DMS 273 (cell line): ENCODE measurements around the gene PROC.
"Not testable (repeated sequence)": the region's sequence is repeated elsewhere in the genome, so short reads cannot be mapped to it uniquely, and the experiment has no call there.

Experiments used
- DNase-seq: peaks from one replicate; lab custom pipeline; 2025; ENCODE audit not compliant: unreplicated experiment; lab: John Stamatoyannopoulos, UW

Gene PROC

GRCh38 chr2:127392828-127393578, 25.2 kb upstream of the PROC start:
- no peak for DNase-seq

GRCh38 chr2:127394492-127394891, 23.7 kb upstream of the PROC start:
- DNase-seq = no peak

- no peak for DNase-seq
Measured at GRCh38 chr2:127397568-127398238, 20.5 kb upstream of the PROC start.

GRCh38 chr2:127398239-127398590, 20.0 kb upstream of the PROC start:
- peak; percentile 83 for DNase-seq

GRCh38 chr2:127400533-127400896, 17.7 kb upstream of the PROC start:
- no peak for DNase-seq

GRCh38 chr2:127400897-127401756, 17.1 kb upstream of the PROC start:
- peak; percentile 15 for DNase-seq

- DNase-seq = no peak
Measured at GRCh38 chr2:127401757-127402695, 16.2 kb upstream of the PROC start.

GRCh38 chr2:127403460-127403859, 14.8 kb upstream of the PROC start:
- no peak for DNase-seq

DNA sequence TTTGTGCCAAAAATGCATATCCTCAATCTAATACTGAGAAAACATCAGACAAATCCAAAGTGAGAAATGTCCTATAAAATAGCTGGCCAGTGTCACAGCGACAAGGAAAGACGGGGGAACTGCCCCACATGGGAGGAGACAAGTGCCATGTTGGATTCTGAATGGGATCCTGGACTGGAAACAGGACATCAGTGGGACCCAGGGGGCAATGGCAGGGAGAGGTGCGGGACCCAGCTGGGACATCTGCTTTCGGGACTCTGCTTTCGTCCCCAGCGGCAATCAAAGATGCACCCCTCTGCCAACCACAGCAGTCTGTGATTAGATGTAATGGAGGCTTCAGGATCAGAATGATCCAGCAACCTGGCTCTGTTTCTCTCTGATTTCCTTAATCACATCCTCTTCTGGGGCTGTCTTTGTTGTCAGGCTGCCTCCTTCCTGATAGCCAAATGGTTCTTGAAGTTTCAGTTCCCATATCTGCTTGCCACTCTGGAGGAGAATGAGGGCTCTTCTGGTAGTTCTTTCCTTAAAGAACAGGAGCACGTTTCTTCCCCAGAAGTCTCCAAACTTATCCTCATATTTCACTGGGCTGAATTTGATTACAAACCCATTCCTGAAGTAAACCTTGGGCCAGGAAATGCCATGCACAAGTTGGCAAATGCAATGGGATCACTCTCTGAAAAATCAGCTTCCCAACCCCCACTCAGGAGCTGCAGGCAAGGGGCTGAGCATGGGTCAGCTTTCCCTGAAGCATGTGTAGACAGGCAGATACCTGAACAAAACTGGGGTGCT, 13.6 kb upstream of the PROC start:
- no peak for DNase-seq

GRCh38 chr2:127405255-127405610, 13.0 kb upstream of the PROC start:
- DNase-seq = no peak

GRCh38 chr2:127406454-127406853, 11.8 kb upstream of the PROC start:
- DNase-seq = no peak

GRCh38 chr2:127407091-127407490, 11.1 kb upstream of the PROC start:
- DNase-seq = no peak

GRCh38 chr2:127407661-127408003, 10.6 kb upstream of the PROC start:
- DNase-seq = no peak

- DNase-seq = peak; percentile 98
Measured at GRCh38 chr2:127408004-127408806, 10.0 kb upstream of the PROC start.

- no peak for DNase-seq
Measured at GRCh38 chr2:127408807-127409099, 9.5 kb upstream of the PROC start.

GRCh38 chr2:127409716-127410115, 8.5 kb upstream of the PROC start:
- not testable (repeated sequence) for DNase-seq

DNA sequence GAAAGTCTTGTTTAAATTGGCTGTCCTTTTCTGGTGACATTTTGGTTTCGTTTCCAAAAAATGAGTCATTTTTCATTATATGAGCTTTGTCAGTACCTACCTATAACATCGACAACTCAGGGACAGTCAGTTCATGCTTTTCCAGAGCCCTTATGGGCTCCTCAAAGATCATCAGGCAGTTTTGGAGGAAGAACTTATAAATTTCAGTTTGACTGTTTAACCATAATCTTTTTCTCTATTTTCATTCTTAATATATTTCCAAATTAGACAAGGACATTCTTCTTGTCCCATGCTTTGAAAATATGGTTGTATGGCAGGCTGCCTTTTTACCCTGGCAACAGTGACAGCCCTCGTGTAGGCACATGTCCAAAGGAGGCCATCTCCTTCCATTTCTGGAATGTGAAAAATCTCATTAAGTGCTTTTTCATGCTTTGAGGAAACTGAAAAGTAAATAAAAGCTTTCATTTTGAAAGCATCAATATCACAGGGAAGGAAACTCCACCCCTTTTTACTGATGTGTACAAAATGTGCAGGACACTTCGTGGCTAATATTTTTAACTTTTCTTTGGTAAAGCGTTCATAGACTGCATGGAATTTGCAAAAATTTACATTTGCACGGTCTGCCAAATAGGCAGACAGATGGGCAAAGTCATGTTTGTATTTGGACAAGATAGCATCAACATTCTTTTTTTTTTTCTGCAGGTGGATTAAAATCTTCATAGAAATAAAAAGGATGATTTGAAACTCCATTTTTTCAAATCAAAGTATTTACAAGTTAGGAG, 7.2 kb upstream of the PROC start:
- peak; percentile 83 for DNase-seq

- DNase-seq = peak; percentile 66
Measured at GRCh38 chr2:127411653-127412369, 6.4 kb upstream of the PROC start.
